T-helper 1 cell treated with Interleukin-12 subunit alpha and Interleukin-12 subunit beta and Interleukin-4 antibody, amounts not matched to agents 30 μg/mL and 1 μg/mL, for 36 hours (primary cell): ENCODE measurements around the gene TMEM167A.
"Not testable (repeated sequence)": the region's sequence is repeated elsewhere in the genome, so short reads cannot be mapped to it uniquely, and the experiment has no call there.

Source experiments
- H3K27ac Mint-ChIP-seq: one replicate; pipeline ENCODE4 v1.8.0; 2021; ENCODE audit warnings: mild to moderate bottlenecking, mixed read lengths
- H3K27me3 Mint-ChIP-seq: one replicate; pipeline ENCODE4 v1.8.0; 2021; ENCODE audit warnings: low read depth, mixed read lengths
- H3K36me3 Mint-ChIP-seq: one replicate; pipeline ENCODE4 v1.8.0; 2021; ENCODE audit warnings: low read depth, mixed read lengths
- H3K4me1 Mint-ChIP-seq: one replicate; pipeline ENCODE4 v1.8.0; 2021; ENCODE audit warnings: low read depth, mixed read lengths
- H3K4me3 Mint-ChIP-seq: one replicate; pipeline ENCODE4 v1.8.0; 2021; ENCODE audit warnings: mild to moderate bottlenecking, moderate library complexity, mixed read lengths
- H3K9me3 Mint-ChIP-seq: one replicate; pipeline ENCODE4 v1.8.0; 2021; ENCODE audit warnings: mixed read lengths

Gene TMEM167A

DNA sequence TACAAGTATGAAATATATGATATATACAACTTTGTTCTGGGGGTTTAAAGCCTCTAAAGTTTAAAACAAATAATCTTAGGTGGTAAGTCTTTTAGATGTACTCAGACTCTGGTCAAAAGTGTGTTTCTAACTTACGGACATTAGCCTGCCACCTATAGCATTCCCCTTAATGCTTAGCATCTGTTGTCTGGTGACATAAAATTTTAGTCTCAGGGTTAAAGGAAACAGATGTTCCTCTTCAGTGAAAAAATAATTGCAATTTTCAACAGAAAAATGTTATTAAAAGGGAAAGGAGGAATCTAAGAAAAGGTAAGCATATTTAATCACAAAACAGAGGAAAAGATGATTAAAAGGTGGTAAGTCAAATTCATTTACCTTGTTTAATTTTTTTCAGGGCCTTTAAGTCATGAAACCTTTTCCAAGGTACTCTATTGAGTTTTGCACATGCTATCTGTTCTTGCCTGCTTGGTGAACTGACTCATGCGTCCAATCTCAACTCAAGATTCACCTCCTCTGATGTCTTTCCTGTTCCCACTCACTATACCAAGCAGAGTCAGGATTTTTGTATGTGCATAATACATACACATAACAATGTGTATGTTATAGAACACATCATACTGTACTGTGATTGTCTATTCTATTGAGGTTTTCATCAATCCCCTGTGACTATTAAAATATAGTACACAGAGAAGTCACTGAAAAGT lies 7.9 kb downstream of the TMEM167A start:
- Mint-ChIP-seq H3K4me3 (no peak overlapping the region), H3K27me3 (no peaks in the 10 kb centered on the region), H3K27ac (no peak overlapping the region), H3K9me3 (no peaks in the 10 kb centered on the region), H3K4me1 (peaks cover 28% of the 10 kb centered on the region), H3K36me3 (peaks cover 15% of the 10 kb centered on the region)

DNA sequence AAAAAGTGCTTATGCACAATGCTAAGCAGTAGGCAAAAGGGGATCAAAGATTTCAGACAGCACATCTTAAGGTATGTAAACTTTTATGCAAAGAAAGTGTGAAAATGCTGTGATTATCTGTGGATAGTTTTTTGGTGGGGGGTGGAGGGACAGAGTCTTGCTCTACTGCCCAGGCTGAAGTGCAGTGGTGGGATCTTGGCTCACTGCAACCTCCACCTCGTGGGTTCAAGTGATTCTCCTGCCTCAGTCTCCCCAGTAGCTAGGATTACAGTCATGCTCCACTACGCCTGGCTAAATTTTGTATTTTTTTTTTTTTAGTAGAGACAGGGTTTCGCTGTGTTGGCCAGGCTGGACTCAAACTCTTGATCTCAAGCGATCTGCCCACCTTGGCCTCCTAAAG lies 9.8 kb downstream of the TMEM167A start:
- not testable (repeated sequence) for H3K27me3 Mint-ChIP-seq, H3K4me3 Mint-ChIP-seq, H3K9me3 Mint-ChIP-seq, H3K27ac Mint-ChIP-seq
- Mint-ChIP-seq H3K36me3 (peaks cover 10% of the 10 kb centered on the region), H3K4me1 (peaks cover 21% of the 10 kb centered on the region)

DNA sequence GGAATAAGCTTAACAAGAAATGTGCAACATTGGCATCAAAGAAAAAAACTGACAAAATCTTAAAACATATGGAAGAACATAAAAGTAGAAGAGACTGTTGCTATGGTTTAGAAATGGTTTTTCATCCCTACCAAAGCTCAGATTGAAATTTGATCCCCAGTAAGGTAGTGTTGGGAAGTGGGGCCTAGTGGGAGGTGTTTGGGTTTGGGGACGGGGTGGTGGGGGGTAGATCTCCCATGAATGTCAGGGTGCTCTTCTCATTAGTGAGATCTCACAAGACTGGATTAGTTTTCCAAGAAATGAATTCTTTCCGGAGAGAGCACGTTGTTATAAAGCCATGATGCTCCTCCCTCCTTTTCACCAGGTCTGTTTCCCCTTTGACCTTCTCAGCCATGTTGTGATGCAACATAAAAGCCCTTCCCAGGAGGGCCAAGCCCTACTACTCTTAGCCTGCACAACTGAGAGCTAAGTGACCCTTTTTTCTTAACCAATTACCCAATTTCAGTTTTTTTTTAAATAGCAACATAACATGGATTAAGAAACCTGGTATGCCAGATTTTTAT lies 10.6 kb downstream of the TMEM167A start:
- Mint-ChIP-seq H3K9me3 (no peaks in the 10 kb centered on the region), H3K4me3 (no peak overlapping the region), H3K27me3 (no peaks in the 10 kb centered on the region), H3K27ac (no peak overlapping the region), H3K4me1 (peaks cover 18% of the 10 kb centered on the region), H3K36me3 (peaks cover 10% of the 10 kb centered on the region)

DNA sequence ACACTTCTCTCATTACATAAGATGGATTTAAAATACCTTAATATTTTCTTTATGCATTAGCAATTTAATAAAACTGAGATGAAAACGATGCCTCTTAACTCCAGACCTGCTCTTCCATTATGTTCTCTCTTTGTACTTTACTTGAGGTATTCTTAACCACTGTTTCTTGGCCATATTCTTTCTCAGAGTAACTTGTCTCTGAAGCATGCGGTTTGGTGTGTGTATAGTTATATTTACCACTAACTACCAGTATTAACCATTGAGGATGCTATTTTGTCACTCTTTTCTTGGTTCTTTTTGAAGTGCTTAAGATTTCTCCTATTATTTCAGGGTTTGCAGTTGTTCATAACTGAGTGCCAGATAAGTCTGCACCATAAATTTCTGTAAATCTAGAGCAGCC lies 17.9 kb downstream of the TMEM167A start:
- no peak overlapping the region for H3K27ac Mint-ChIP-seq
- H3K36me3 Mint-ChIP-seq, result peaks cover 35% of the 10 kb centered on the region
- H3K27me3 Mint-ChIP-seq, result no peaks in the 10 kb centered on the region
- no peaks in the 10 kb centered on the region for H3K9me3 Mint-ChIP-seq
- peaks cover 25% of the 10 kb centered on the region for H3K4me1 Mint-ChIP-seq
- H3K4me3 Mint-ChIP-seq, result no peak overlapping the region

DNA sequence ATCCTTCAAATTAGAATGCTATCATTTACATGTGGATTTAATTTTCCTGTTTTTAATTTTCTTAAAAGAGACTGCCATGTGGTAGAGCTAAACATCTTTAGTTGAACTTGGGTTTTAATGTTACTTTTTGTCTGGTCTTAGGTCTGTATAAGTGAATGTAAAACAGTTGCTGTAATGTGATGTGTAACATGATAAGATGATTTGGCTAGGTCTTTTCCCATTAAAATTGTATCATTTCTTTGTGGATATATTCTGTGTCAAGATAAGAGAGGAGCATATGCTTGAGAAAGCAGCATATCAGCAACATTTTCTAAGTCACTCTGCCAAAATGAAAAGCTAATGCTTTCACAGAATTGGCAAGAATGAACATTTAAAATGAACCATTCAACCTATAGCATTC lies 18.5 kb downstream of the TMEM167A start:
- H3K9me3 Mint-ChIP-seq, result no peaks in the 10 kb centered on the region
- H3K27ac Mint-ChIP-seq, result no peak overlapping the region
- H3K4me1 Mint-ChIP-seq, result peaks cover 30% of the 10 kb centered on the region
- H3K4me3 Mint-ChIP-seq, result no peak overlapping the region
- H3K36me3 Mint-ChIP-seq, result peaks cover 38% of the 10 kb centered on the region
- no peaks in the 10 kb centered on the region for H3K27me3 Mint-ChIP-seq

DNA sequence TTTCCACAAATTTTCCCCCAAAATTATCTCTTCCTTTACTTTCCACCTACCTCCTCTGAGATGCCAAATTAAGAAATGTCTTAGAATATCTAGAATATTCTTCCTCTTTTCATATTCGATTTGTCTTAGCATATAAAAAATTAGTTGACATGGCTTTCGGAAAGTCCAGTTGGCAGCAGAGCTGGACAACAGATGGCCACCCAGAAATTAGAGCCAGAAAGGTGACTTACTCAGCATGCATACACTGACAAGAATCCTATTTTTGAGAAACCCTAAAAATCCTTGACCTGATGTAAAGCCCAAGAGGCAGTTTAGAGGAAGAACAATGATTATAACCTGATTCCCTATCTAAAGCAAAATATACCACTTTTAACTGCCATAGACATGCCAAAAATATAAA lies 22.0 kb downstream of the TMEM167A start:
- Mint-ChIP-seq H3K27me3 (no peaks in the 10 kb centered on the region), H3K4me3 (no peak overlapping the region), H3K4me1 (peaks cover 31% of the 10 kb centered on the region), H3K36me3 (peaks cover 46% of the 10 kb centered on the region), H3K9me3 (no peaks in the 10 kb centered on the region), H3K27ac (no peak overlapping the region)

DNA sequence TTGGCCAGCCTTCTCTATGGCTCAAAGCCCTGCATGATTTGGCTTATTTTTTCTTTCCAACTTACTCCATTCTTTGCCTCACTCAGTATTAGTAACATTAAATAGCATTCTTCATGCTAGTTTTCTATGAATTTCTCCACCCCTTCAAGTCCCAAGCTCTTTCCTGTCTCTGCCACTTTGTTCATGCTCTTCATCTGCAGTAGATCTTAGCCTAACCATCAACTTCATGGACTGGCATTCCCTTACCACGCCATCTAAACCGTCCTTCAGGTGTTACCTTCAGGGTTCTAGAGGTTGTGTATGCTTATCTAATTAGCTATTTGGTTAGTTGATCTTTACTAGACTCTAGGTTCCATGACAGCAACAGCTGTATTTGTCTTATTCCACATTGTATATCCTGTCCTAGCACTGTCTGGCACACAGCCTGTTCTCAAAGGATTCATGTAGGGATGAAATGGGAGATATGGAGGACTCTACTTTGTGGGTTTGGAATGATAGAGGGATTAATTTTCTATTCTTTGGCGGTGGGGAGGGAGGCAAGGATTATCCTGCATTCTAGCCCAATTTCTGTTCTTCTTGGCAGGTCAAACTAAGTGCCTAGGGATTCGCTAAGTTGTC lies 26.4 kb downstream of the TMEM167A start:
- Mint-ChIP-seq H3K9me3 (no peaks in the 10 kb centered on the region), H3K4me3 (no peak overlapping the region), H3K27ac (no peak overlapping the region), H3K4me1 (peaks cover 16% of the 10 kb centered on the region), H3K36me3 (peaks cover 33% of the 10 kb centered on the region), H3K27me3 (no peaks in the 10 kb centered on the region)

DNA sequence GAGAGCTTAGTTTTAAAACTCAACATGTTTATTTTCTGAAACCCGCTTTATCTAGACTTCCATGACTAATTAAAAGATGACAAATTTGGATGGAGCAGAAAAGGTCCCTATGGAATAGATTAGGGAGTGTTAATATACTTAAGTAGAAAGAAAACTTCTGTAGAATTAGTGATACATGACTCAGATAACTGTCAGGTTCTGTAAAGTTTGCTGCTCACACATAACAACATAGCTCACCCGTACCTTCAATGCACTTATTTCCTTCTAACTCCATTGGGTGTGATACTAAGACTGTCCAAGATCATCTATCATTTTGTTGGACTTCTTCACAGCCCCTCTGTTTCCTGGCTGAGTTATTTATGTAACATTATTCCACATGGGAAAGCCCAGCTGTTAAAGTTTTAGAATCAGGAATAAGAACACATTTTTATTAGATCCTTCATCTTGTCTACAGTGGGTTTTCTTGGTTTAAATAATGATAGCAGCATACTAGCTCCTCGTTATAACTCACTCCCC lies 27.8 kb downstream of the TMEM167A start:
- H3K9me3 Mint-ChIP-seq, result no peaks in the 10 kb centered on the region
- H3K36me3 Mint-ChIP-seq, result peaks cover 26% of the 10 kb centered on the region
- H3K27ac Mint-ChIP-seq, result no peak overlapping the region
- no peaks in the 10 kb centered on the region for H3K27me3 Mint-ChIP-seq
- peaks cover 9% of the 10 kb centered on the region for H3K4me1 Mint-ChIP-seq
- H3K4me3 Mint-ChIP-seq, result no peak overlapping the region

DNA sequence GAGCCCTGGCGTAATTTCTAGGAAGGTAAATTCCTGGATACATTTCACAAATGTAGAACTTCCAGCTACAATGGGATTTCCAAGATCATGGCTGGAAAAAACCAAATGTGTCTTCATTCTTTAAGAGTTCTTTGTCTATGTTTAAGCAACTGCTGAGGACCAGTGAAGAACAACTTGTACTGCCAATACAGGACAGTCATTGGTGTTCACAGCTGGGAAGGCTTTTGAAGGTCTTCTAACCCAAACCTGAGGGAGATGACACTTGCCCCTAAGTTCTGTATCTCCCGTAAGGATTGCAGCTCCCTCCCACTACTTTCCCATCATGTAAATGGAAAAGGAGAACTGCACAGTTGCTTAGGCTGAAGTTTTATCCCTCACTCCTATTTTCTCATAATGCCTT lies 28.4 kb downstream of the TMEM167A start:
- no peaks in the 10 kb centered on the region for H3K9me3 Mint-ChIP-seq
- peaks cover 21% of the 10 kb centered on the region for H3K36me3 Mint-ChIP-seq
- peaks cover 3% of the 10 kb centered on the region for H3K4me1 Mint-ChIP-seq
- H3K4me3 Mint-ChIP-seq, result no peak overlapping the region
- H3K27me3 Mint-ChIP-seq, result no peaks in the 10 kb centered on the region
- H3K27ac Mint-ChIP-seq, result no peak overlapping the region

DNA sequence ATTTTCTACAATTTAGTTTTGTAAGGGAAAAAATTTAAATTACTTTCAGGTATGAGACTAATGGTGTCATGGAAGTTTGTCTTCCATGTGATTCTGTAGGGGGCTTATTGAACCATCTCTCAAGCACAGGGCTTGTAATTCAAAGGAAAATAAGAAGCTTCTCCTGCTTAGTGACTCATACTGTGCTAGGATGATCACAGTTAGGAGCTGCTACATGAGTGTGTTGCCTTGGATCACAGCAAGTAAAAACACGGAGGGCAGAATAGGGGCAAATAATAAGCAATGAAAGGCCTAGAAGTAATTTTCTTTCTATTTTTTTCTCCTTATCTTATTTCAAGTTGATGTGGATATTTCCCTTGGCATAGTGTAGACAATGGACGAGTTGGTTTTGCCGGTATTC lies 28.9 kb downstream of the TMEM167A start:
- no peak overlapping the region for H3K4me3 Mint-ChIP-seq
- H3K27me3 Mint-ChIP-seq, result no peaks in the 10 kb centered on the region
- H3K36me3 Mint-ChIP-seq, result peaks cover 20% of the 10 kb centered on the region
- H3K4me1 Mint-ChIP-seq, result peaks cover 3% of the 10 kb centered on the region
- H3K9me3 Mint-ChIP-seq, result no peaks in the 10 kb centered on the region
- H3K27ac Mint-ChIP-seq, result no peak overlapping the region

DNA sequence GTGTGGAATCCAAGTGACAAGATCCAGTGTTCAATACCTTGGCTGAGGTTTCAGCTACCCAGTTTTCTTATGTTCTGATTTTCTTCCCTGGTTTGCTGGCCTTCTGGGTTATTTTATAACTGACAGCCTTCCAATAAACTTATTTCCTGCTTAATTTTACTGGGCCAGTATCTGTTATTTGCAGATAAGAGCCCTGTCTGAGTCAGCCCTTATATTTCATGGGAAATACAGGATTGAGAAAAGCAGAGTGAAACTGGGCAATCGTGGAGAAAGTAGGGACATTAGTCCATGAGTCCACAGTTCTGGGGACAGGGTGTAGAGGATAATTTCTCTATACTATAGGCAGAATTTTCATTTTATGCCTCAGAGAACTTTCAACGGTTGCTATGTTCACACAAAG lies 32.3 kb downstream of the TMEM167A start:
- Mint-ChIP-seq H3K27me3 (no peaks in the 10 kb centered on the region), H3K4me3 (no peak overlapping the region), H3K9me3 (no peaks in the 10 kb centered on the region), H3K27ac (no peak overlapping the region), H3K36me3 (peaks cover 6% of the 10 kb centered on the region), H3K4me1 (no peaks in the 10 kb centered on the region)

DNA sequence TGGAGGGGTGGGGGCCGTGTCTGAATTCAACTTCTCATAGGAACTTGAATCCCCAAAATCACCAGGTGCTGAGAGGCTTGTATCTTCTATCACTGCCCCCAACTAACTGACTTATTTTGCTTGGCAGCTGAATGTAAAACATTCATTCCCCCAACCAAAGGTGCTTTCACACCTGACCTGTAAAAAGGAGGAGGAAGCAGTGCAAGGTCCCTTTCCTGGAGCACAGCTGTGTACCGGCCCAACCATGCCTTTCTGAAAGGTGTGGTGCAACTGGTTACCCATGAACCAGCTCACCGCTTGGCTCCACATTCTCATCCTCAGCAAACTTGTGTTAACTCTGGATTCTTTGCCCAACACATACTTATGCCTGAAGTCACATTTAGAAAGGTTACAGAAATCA lies 34.7 kb downstream of the TMEM167A start:
- Mint-ChIP-seq H3K36me3 (peaks cover 4% of the 10 kb centered on the region), H3K4me3 (no peak overlapping the region), H3K4me1 (peaks cover under 1% of the 10 kb centered on the region), H3K27me3 (no peaks in the 10 kb centered on the region), H3K27ac (no peak overlapping the region), H3K9me3 (no peaks in the 10 kb centered on the region)

DNA sequence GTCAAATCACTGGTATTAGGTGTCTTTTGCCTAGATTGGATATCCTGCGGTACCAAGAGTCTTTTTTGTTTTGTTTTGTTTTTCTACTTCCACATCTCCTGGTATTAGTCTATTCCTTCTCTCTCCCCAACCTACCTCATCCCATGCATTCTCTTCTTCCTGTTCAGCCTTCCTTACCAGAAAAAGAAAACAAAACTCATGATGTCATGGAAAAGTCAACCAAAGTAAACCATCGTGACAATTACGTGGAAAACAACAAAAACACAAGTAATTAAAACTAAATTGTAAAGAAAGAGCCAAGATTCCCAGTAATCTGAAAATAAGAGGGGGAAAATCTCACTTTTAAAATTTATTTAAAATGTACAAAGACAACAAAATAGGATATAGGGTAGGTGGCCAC lies 38.3 kb downstream of the TMEM167A start:
- Mint-ChIP-seq H3K27me3 (no peaks in the 10 kb centered on the region), H3K36me3 (no peaks in the 10 kb centered on the region), H3K4me1 (peaks cover 4% of the 10 kb centered on the region), H3K9me3 (no peaks in the 10 kb centered on the region), H3K27ac (no peak overlapping the region), H3K4me3 (no peak overlapping the region)

DNA sequence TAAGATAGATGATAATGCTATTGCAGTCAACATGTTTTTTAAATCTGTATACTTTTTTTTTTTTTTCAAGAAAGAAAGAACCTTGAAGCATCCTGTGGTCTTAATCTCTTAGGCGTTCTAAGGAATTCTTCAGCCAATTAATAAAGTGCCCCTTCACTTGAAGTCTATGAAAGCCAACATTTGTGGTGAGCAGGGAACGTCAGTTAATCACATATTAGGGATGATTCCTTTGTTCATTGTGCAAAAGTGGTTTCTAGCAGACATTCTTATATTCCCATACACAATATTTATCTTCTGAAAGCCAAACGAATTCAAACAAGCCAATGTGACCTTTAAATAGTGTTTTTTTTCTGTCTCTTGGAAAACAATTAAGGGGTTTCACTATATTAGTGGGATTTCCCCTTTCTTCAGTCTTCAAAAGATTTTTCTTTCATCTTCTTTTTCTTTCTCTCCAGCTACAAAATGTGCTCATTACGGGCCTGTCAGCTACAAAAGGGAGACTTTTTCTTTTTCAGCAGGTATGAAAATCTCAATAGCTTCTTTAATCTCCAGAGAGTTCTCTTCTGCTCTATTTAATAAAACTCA lies 40.1 kb downstream of the TMEM167A start:
- H3K9me3 Mint-ChIP-seq, result no peaks in the 10 kb centered on the region
- H3K27me3 Mint-ChIP-seq, result no peaks in the 10 kb centered on the region
- H3K4me3 Mint-ChIP-seq, result no peak overlapping the region
- H3K36me3 Mint-ChIP-seq, result no peaks in the 10 kb centered on the region
- no peak overlapping the region for H3K27ac Mint-ChIP-seq
- H3K4me1 Mint-ChIP-seq, result peaks cover 4% of the 10 kb centered on the region
